ENCODE results near the gene IHH. TPM values are rescaled to one million over a fixed set of nuclear protein-coding genes. Genes with fewer than 3 reads are reported as not detected.

The IHH gene
- total RNA-seq, 3 donors from 2014 or later (not counting 1 experiment from before 2014, with no cell fraction given): not detected

DNA sequence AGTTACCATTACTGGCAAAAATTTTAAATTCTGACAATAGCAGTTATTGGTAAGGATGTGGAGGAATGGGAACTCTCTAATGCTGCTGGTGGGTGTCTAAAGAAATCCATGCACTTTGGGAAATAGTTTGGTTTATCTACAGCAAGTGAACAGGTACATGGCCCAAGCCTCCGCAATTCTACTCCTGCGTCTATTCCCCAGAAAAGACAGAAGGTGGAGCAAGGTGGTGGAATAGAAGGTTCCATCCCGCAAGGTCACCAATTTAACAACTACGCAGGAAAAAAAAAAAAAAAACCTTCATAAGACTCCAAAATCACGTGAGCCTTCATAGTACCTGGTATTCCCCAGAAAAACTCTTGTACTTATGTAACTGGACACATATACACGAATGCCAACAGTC is 25.9 kb downstream of the IHH start:
- Histone ChIP-seq H3K27ac (ENCODE audit: low read length) (no peak overlapping the region), H3K27me3 (ENCODE audit: control insufficient read depth, insufficient read depth, low read length) (peaks cover 5% of the 10 kb centered on the region), H3K4me1 (ENCODE audit: control insufficient read depth, insufficient read depth, low read length) (no peaks in the 10 kb centered on the region), H3K4me3 (ENCODE audit: low read length) (no peak overlapping the region), H3K9me3 (ENCODE audit: control insufficient read depth, insufficient read depth, low read length) (no peaks in the 10 kb centered on the region), H3K36me3 (ENCODE audit: control insufficient read depth, insufficient read depth, low read length) (no peaks in the 10 kb centered on the region)
- 61% methylated on average over 6 of the region's 6 CpGs for WGBS (ENCODE audit: insufficient coverage)
- no peak overlapping the region for H3K4me3 Mint-ChIP-seq
- peaks cover 35 to 48% of the 10 kb centered on the region in 2 donors for H3K27me3 Mint-ChIP-seq (ENCODE audit: low read depth in 2 of 2)
- TF ChIP-seq, protein P1, sequence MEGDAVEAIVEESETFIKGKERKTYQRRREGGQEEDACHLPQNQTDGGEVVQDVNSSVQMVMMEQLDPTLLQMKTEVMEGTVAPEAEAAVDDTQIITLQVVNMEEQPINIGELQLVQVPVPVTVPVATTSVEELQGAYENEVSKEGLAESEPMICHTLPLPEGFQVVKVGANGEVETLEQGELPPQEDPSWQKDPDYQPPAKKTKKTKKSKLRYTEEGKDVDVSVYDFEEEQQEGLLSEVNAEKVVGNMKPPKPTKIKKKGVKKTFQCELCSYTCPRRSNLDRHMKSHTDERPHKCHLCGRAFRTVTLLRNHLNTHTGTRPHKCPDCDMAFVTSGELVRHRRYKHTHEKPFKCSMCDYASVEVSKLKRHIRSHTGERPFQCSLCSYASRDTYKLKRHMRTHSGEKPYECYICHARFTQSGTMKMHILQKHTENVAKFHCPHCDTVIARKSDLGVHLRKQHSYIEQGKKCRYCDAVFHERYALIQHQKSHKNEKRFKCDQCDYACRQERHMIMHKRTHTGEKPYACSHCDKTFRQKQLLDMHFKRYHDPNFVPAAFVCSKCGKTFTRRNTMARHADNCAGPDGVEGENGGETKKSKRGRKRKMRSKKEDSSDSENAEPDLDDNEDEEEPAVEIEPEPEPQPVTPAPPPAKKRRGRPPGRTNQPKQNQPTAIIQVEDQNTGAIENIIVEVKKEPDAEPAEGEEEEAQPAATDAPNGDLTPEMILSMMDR (IDR thresholded peaks at IDR 0.05): no peak
- H3K27ac Mint-ChIP-seq: no peak overlapping the region
- ATAC-seq: no peak
- no peaks in the 10 kb centered on the region for H3K36me3 Mint-ChIP-seq
- intact Hi-C loops (cut with micrococcal nuclease): no loop called here
- no peaks in the 10 kb centered on the region for H3K9me3 Mint-ChIP-seq
- H3K4me1 Mint-ChIP-seq: no peaks in the 10 kb centered on the region
- DNase-seq: no peak

DNA sequence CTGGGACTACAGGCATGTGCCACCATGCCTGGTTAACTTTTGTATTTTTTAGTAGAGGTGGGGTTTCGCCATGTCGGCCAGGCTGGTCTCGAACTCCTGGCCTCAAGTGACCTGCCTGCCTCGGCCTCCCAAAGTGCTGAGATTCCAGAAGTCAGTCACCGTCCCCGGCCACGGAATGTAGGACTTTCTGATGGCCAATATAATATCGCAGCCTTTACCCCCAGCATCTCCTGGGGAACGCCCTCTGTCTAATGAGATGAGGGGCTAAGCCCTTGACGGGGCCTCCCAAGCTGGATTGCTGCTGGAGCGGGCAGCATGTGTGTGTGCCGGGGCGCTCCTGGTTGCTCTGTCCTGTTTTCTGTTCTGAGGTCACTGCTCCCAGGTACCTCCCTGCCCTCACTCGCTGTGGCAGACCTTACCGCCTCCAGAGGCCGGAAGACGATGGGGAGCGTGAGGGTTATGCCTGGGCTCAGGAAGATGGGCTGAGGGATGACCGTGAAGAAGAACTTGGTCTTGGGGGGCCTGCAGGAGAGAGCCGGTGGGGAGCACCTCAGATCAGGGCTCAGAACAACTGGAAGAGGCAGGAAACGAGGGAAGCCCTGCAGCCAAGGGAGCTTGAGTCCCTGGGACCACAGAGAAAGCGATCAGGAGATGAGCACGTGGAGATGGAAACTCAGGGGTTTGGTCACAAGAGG is 28.5 kb downstream of the IHH start:
- WGBS (ENCODE audit: insufficient coverage): 89% methylated on average over 22 of the region's 23 CpGs
- no peak overlapping the region for H3K27ac ChIP-seq (ENCODE audit: low read length)

DNA sequence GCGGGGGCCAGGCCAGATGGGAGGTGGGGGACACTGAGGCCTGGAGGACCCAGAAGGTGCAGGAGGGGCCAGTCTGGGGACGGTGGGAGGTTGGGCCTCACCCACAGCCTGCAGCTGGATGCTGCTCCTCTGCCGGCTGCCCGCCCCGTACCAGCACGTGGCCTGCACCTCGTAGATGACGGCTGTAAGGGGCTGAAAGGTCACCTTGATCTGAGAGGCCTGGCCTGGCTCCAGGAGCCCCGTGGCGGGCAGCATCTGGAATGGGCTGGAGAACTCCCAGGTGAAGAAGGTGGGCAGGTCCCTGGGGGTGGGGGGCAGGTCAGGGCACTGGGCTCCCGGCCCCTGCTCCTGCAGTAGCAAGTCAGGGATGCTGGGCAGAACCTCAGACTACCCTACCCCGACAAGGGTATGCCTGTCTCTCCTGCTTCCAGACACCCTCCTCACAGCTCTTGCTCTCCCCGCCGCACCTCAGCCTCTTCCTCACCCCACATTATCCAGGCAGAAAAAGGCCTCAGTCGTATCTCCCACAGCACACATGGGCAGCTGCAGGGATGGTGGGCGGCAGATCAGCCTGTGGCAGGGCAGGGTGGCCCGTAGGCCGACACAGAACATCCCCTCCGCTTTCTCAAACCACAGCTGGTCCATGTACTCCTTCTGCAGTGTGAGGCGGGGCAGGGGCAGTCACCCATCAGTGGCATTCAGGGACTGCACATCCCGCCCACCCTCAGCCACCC is 29.5 kb downstream of the IHH start:
- H3K4me3 Mint-ChIP-seq: no peak overlapping the region
- TF ChIP-seq, protein P1 (IDR thresholded peaks at IDR 0.05): no peak
- Histone ChIP-seq H3K27me3 (ENCODE audit: control insufficient read depth, insufficient read depth, low read length) (no peaks in the 10 kb centered on the region), H3K4me3 (ENCODE audit: low read length) (no peak overlapping the region), H3K36me3 (ENCODE audit: control insufficient read depth, insufficient read depth, low read length) (no peaks in the 10 kb centered on the region), H3K9me3 (ENCODE audit: control insufficient read depth, insufficient read depth, low read length) (no peaks in the 10 kb centered on the region), H3K4me1 (ENCODE audit: control insufficient read depth, insufficient read depth, low read length) (no peaks in the 10 kb centered on the region), H3K27ac (ENCODE audit: low read length) (no peak overlapping the region)
- no peak overlapping the region for H3K27ac Mint-ChIP-seq
- H3K4me1 Mint-ChIP-seq: no peaks in the 10 kb centered on the region
- intact Hi-C loops (cut with micrococcal nuclease): no loop called here
- ATAC-seq (no peak), DNase-seq (no peak)
- H3K9me3 Mint-ChIP-seq: no peaks in the 10 kb centered on the region
- 91% methylated on average over 21 of the region's 21 CpGs for WGBS (ENCODE audit: insufficient coverage)
- peaks cover 20 to 27% of the 10 kb centered on the region in 2 donors for H3K27me3 Mint-ChIP-seq (ENCODE audit: low read depth in 2 of 2)
- no peaks in the 10 kb centered on the region for H3K36me3 Mint-ChIP-seq

More for the DNA sequence above, 28.5 kb downstream of the IHH start:
- Mint-ChIP-seq H3K27ac (no peak overlapping the region), H3K36me3 (no peaks in the 10 kb centered on the region), H3K27me3 (ENCODE audit: low read depth in 2 of 2) (peaks cover 27 to 31% of the 10 kb centered on the region in 2 donors), H3K9me3 (no peaks in the 10 kb centered on the region), H3K4me3 (no peak overlapping the region), H3K4me1 (no peaks in the 10 kb centered on the region)
- no peaks in the 10 kb centered on the region for H3K9me3 ChIP-seq (ENCODE audit: control insufficient read depth, insufficient read depth, low read length)
- H3K27me3 ChIP-seq (ENCODE audit: control insufficient read depth, insufficient read depth, low read length): no peaks in the 10 kb centered on the region
- H3K4me3 ChIP-seq (ENCODE audit: low read length): no peak overlapping the region
- TF ChIP-seq, protein P1 (IDR thresholded peaks at IDR 0.05): no peak
- H3K4me1 ChIP-seq (ENCODE audit: control insufficient read depth, insufficient read depth, low read length): no peaks in the 10 kb centered on the region
- intact Hi-C loops (cut with micrococcal nuclease): no loop called here
- H3K36me3 ChIP-seq (ENCODE audit: control insufficient read depth, insufficient read depth, low read length): no peaks in the 10 kb centered on the region
- DNase-seq: no peak
- ATAC-seq: no peak
